GM18508 (cell line): ENCODE measurements around the gene SAXO1.
"Not testable (repeated sequence)": the region's sequence is repeated elsewhere in the genome, so short reads cannot be mapped to it uniquely, and the experiment has no call there.

Source experiments
- ATAC-seq: cut with Tn5 transposase; IDR thresholded peaks from one replicate; pipeline ENCODE4 v1.9.1; 2021; ENCODE audit warnings: moderate number of reproducible peaks; ENCODE audit not compliant: insufficient read depth, unreplicated experiment

SAXO1 gene

GRCh38 chr9:19009391-19009965 is 23.5 kb downstream of the SAXO1 start:
- ATAC-seq = no peak

- ATAC-seq = no peak
These were observed 32.9 kb downstream of the SAXO1 start for GRCh38 chr9:19000133-19000532.

- ATAC-seq = no peak
These were observed 33.7 kb downstream of the SAXO1 start for GRCh38 chr9:18999173-18999785.

- no peak for ATAC-seq
These were observed 35.9 kb downstream of the SAXO1 start for GRCh38 chr9:18997151-18997550.

GRCh38 chr9:18996211-18996610 is 36.8 kb downstream of the SAXO1 start:
- ATAC-seq = no peak

GRCh38 chr9:18994263-18994916 is 38.6 kb downstream of the SAXO1 start:
- no peak for ATAC-seq

- ATAC-seq = not testable (repeated sequence)
These were observed 41.8 kb downstream of the SAXO1 start for GRCh38 chr9:18991197-18991596.

- no peak for ATAC-seq
These were observed 42.5 kb downstream of the SAXO1 start for GRCh38 chr9:18990494-18990893.

- ATAC-seq = no peak
These were observed 43.1 kb downstream of the SAXO1 start for GRCh38 chr9:18989865-18990264.

- no peak for ATAC-seq
These were observed 43.9 kb downstream of the SAXO1 start for GRCh38 chr9:18989097-18989496.

GRCh38 chr9:18988003-18988402 is 45.0 kb downstream of the SAXO1 start:
- ATAC-seq = no peak

GRCh38 chr9:18985996-18986395 is 47.0 kb downstream of the SAXO1 start:
- ATAC-seq = no peak

- no peak for ATAC-seq
These were observed 47.5 kb downstream of the SAXO1 start for GRCh38 chr9:18985464-18985951.

GRCh38 chr9:18982262-18982620 is 50.8 kb downstream of the SAXO1 start:
- ATAC-seq = no peak

- no peak for ATAC-seq
These were observed 51.3 kb downstream of the SAXO1 start for GRCh38 chr9:18981476-18982261.

- ATAC-seq = no peak
These were observed 52.8 kb downstream of the SAXO1 start for GRCh38 chr9:18980189-18980588.

GRCh38 chr9:18979367-18979766 is 53.6 kb downstream of the SAXO1 start:
- ATAC-seq = no peak

GRCh38 chr9:18978188-18978587 is 54.8 kb downstream of the SAXO1 start:
- no peak for ATAC-seq

- ATAC-seq = no peak
These were observed 56.1 kb downstream of the SAXO1 start for GRCh38 chr9:18976709-18977531.

- ATAC-seq = no peak
These were observed 56.7 kb downstream of the SAXO1 start for GRCh38 chr9:18976221-18976708.
